H1 (cell line): ENCODE measurements around the gene RNU6-1. TPM values are rescaled to one million over a fixed set of nuclear protein-coding genes. Genes with fewer than 3 reads are reported as not detected.

ENCODE experiments used
- ATF2 ChIP-seq: IDR thresholded peaks from 2 replicates; pipeline ENCODE4 v1.6.1; 2012; ENCODE audit warnings: low read length, inconsistent platforms
- ATF3 ChIP-seq: IDR thresholded peaks from 2 replicates; pipeline ENCODE4 v1.6.1; 2011; ENCODE audit warnings: low read depth, mild to moderate bottlenecking, low read length; ENCODE audit not compliant: insufficient read depth
- CHD2 ChIP-seq: IDR thresholded peaks from 2 replicates; pipeline ENCODE4 v1.6.1; 2012; ENCODE audit warnings: low read length, improper control_type of control experiment
- CREB1 ChIP-seq: IDR thresholded peaks from 2 replicates; pipeline ENCODE4 v1.6.1; 2012; ENCODE audit warnings: inconsistent platforms
- EGR1 ChIP-seq: IDR thresholded peaks from 2 replicates; pipeline ENCODE4 v1.6.1; 2011; ENCODE audit warnings: low read depth, low read length, borderline replicate concordance
- GTF2F1 ChIP-seq: IDR thresholded peaks from 2 replicates; pipeline ENCODE4 v1.6.1; 2012; ENCODE audit warnings: low read depth, low read length, improper control_type of control experiment, borderline replicate concordance
- HDAC6 ChIP-seq: IDR thresholded peaks from one replicate; pipeline ENCODE4 v1.7.1; 2012; ENCODE audit warnings: low read depth, mild to moderate bottlenecking, inconsistent platforms, low read length, moderate library complexity
- JUN ChIP-seq: IDR thresholded peaks from 2 replicates; pipeline ENCODE4 v1.6.1; 2011; ENCODE audit warnings: low read depth, mild to moderate bottlenecking, improper control_type of control experiment, low read length
- JUND ChIP-seq: IDR thresholded peaks from 2 replicates; pipeline ENCODE4 v1.6.1; 2011; ENCODE audit warnings: mild to moderate bottlenecking, improper control_type of control experiment, low read length
- KDM1A ChIP-seq: fragments of 200-600, 300-600 bp; sonication (generic); IDR thresholded peaks from 2 replicates; pipeline ENCODE4 v1.7.1; 2016; ENCODE audit warnings: mild to moderate bottlenecking, low read length, borderline replicate concordance
- MAFK ChIP-seq: IDR thresholded peaks from 2 replicates; pipeline ENCODE4 v1.6.1; 2012; ENCODE audit warnings: low read depth, mild to moderate bottlenecking, improper control_type of control experiment, low read length
- MAX ChIP-seq: IDR thresholded peaks from 2 replicates; pipeline ENCODE4 v1.6.1; 2012; ENCODE audit warnings: inconsistent platforms
- NANOG ChIP-seq: IDR thresholded peaks from 2 replicates; pipeline ENCODE4 v1.6.1; 2011; ENCODE audit warnings: low read length, low read depth, mild to moderate bottlenecking, inconsistent platforms; ENCODE audit not compliant: insufficient read depth, poor library complexity, severe bottlenecking
- PHF8 ChIP-seq: fragments of 200-600 bp; sonication (generic); conservative IDR thresholded peaks from 2 replicates; pipeline ENCODE4 v1.7.1; 2012; ENCODE audit warnings: low read depth, mild to moderate bottlenecking, inconsistent platforms, low read length, moderate library complexity
- POLR2A ChIP-seq, 2 experiments: IDR thresholded peaks; 1 replicate in 1 of 2; 2 replicates in 1 of 2; pipeline ENCODE4 v1.6.1; 2011; ENCODE audit warnings: low read depth in 2 of 2, low read length in 2 of 2, mild to moderate bottlenecking in 2 of 2; ENCODE audit errors: control extremely low read depth in 1 of 2
- SIX5 ChIP-seq: IDR thresholded peaks from 2 replicates; pipeline ENCODE4 v1.6.1; 2011; ENCODE audit warnings: mild to moderate bottlenecking, low read depth, low read length
- SP1 ChIP-seq: IDR thresholded peaks from 2 replicates; pipeline ENCODE4 v1.6.1; 2011; ENCODE audit warnings: low read depth, low read length
- SP2 ChIP-seq: IDR thresholded peaks from 2 replicates; pipeline ENCODE4 v1.6.1; 2012; ENCODE audit warnings: mild to moderate bottlenecking, low read length, inconsistent platforms
- TBP ChIP-seq: IDR thresholded peaks from 2 replicates; pipeline ENCODE4 v1.6.1; 2011; ENCODE audit warnings: low read depth, low read length, improper control_type of control experiment
- TCF12 ChIP-seq: IDR thresholded peaks from 2 replicates; pipeline ENCODE4 v1.6.1; 2011; ENCODE audit warnings: low read depth, mild to moderate bottlenecking, low read length
- USF2 ChIP-seq: IDR thresholded peaks from 2 replicates; pipeline ENCODE4 v1.6.1; 2011; ENCODE audit warnings: low read length, improper control_type of control experiment
- ZNF274 ChIP-seq: IDR thresholded peaks from 2 replicates; pipeline ENCODE4 v1.7.0; 2012; ENCODE audit warnings: low read length, borderline replicate concordance; ENCODE audit errors: extremely low read depth
- polyA plus RNA-seq, 7 experiments: library from polyadenylated mRNA; depleted of rRNA in 3 of 7; stranded (reverse) in 5 of 7; unstranded in 2 of 7; fragments of >200 nt in 5 of 7; fragments of 200-250 nt in 2 of 7; gene quantifications; 1 replicate in 5 of 7; 2 replicates in 1 of 7; 4 replicates in 1 of 7; pipeline versions ENCODE4 v1.2.1 to v1.2.3, GENCODE V29; 2011 to 2013; ENCODE audit warnings: missing spikeins in 2 of 7, mixed read lengths in 2 of 7
- total RNA-seq: library from RNA; stranded (reverse); fragmentation: NEBNext Ultra II Directional; extraction: Animal tissue kit (Norgen Biotek cat#: 25700); gene quantifications from 2 replicates; pipeline ENCODE4 v1.2.1, GENCODE V29; 2021

The RNU6-1 gene
- total and polyA plus RNA-seq, 2 of the 8 experiments (the other 6 are each of a cell fraction or from before 2014, with no cell fraction given) = not detected

- TF ChIP-seq NANOG (peak; percentile 63), JUN (no peak), POLR2A (IDR thresholded peaks at IDR 0.05; ENCODE audit: control extremely low read depth in 1 of 2, low read depth in 2 of 2, low read length in 2 of 2) (no peak), ATF2 (no peak), HDAC6 (no peak), JUND (no peak), USF2 (no peak), CREB1 (peak; percentile 36), SP1 (no peak; the same call in 1 of the 2 replicates), ATF3 (no peak), PHF8 (no peak), MAX (peak; percentile 54; the same call in 1 of the 2 replicates), TBP (peak; percentile 34; the same call in 1 of the 2 replicates), SIX5 (no peak), KDM1A (no peak), GTF2F1 (no peak), EGR1 (no peak), MAFK (no peak), ZNF274 (no peak), CHD2 (no peak), TCF12 (no peak), SP2 (no peak)
Observed at GRCh38 chr15:67803996-67804843, 35.6 kb downstream of the RNU6-1 start (continued).
